Parathyroid adenoma (tissue), 2 donors: ENCODE results near the gene SPOCK2.

ENCODE experiments used
- H2AFZ ChIP-seq: fragments of 300-600 bp; sonication (generic); one replicate; pipeline ENCODE4 v1.7.0; 2017; ENCODE audit warnings: antibody characterized with exemption, mild to moderate bottlenecking
- H3K27ac ChIP-seq: fragments of 300-600 bp; sonication (generic); one replicate; pipeline ENCODE4 v1.7.0; 2017
- H3K27me3 ChIP-seq: fragments of 300-600 bp; sonication (generic); one replicate; pipeline ENCODE4 v1.7.0; 2017; ENCODE audit warnings: low read length; ENCODE audit not compliant: control insufficient read depth, insufficient read depth
- H3K36me3 ChIP-seq: fragments of 300-600 bp; sonication (generic); one replicate; pipeline ENCODE4 v1.7.0; 2017; ENCODE audit warnings: low read length; ENCODE audit not compliant: control insufficient read depth, insufficient read depth
- H3K4me1 ChIP-seq: fragments of 300-600 bp; sonication (generic); one replicate; pipeline ENCODE4 v1.7.0; 2017; ENCODE audit warnings: control low read depth
- H3K4me2 ChIP-seq: fragments of 300-600 bp; sonication (generic); one replicate; pipeline ENCODE4 v1.7.0; 2017; ENCODE audit warnings: low read length
- H3K4me3 ChIP-seq: fragments of 300-600 bp; sonication (generic); one replicate; pipeline ENCODE4 v1.7.0; 2017; ENCODE audit warnings: low read depth, low read length
- H3K79me2 ChIP-seq: fragments of 300-600 bp; sonication (generic); one replicate; pipeline ENCODE4 v1.7.0; 2017; ENCODE audit warnings: control low read depth
- H3K9ac ChIP-seq: fragments of 300-600 bp; sonication (generic); one replicate; pipeline ENCODE4 v1.7.0; 2017; ENCODE audit warnings: mild to moderate bottlenecking
- H3K9me3 ChIP-seq: fragments of 300-600 bp; sonication (generic); one replicate; pipeline ENCODE4 v1.7.0; 2017; ENCODE audit warnings: low read length; ENCODE audit not compliant: control insufficient read depth
- TF ChIP-seq, protein P1 (sequence below): fragments of 300-600 bp; sonication (generic); IDR thresholded peaks from one replicate; pipeline ENCODE4 v1.7.0; 2017; ENCODE audit warnings: antibody characterized with exemption, mild to moderate bottlenecking
- donor health status: primary hyperparathyroidism.

Gene SPOCK2

DNA sequence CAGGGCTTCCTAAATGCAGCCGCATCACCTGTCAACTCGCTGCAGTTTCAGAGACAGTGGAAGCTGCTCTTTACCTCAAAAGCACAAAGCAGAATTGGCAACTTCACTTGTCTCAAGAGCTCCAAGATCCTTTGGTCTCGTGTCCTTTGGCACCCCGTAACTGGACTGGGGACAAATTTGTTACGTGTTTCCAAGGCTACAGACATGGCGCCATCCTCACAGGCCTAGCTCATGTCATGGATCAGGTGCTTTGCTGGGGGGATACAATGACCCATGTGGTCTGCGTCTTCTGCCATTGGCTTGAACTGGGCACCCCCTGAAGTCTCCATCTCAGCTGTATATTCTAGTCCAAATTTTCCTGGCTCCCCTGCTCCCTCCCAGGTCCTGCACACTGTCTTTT, 75.6 kb downstream of the SPOCK2 start:
- Histone ChIP-seq H3K4me1 (no peaks in the 10 kb centered on the region), H3K27ac (no peak overlapping the region), H3K36me3 (no peaks in the 10 kb centered on the region)

DNA sequence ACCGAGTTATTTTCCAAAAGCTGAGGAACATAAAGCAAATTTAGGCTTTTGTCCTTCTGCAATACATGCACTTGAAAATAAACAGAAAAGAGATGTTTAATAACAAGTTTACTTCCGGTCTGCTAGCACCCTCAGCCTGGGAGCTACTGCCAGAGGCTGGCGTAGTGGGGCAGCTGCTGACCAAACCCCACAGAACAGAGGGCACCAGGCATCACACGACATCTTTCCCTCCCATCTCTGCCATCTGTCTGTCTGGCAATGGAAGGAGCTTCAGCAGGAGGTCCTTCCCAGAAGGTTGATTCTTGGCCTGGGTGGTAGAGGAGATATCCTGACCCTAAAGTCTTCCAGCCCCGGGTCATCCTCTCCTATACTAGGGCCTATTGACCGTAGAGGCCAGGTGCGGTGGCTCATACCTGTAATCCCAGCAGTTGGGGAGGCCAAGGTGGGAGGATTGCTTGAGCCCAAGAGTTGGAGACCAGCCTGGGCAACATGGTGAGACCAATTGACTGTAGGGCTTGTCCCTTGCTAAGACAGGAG, 76.3 kb downstream of the SPOCK2 start:
- H3K79me2 ChIP-seq = no peaks in the 10 kb centered on the region
- H2AFZ ChIP-seq = no peak overlapping the region
- no peak overlapping the region for H3K9ac ChIP-seq
- H3K36me3 ChIP-seq = no peaks in the 10 kb centered on the region
- no peaks in the 10 kb centered on the region for H3K4me1 ChIP-seq
- no peaks in the 10 kb centered on the region for H3K27me3 ChIP-seq
- no peaks in the 10 kb centered on the region for H3K9me3 ChIP-seq
- TF ChIP-seq, protein P1, sequence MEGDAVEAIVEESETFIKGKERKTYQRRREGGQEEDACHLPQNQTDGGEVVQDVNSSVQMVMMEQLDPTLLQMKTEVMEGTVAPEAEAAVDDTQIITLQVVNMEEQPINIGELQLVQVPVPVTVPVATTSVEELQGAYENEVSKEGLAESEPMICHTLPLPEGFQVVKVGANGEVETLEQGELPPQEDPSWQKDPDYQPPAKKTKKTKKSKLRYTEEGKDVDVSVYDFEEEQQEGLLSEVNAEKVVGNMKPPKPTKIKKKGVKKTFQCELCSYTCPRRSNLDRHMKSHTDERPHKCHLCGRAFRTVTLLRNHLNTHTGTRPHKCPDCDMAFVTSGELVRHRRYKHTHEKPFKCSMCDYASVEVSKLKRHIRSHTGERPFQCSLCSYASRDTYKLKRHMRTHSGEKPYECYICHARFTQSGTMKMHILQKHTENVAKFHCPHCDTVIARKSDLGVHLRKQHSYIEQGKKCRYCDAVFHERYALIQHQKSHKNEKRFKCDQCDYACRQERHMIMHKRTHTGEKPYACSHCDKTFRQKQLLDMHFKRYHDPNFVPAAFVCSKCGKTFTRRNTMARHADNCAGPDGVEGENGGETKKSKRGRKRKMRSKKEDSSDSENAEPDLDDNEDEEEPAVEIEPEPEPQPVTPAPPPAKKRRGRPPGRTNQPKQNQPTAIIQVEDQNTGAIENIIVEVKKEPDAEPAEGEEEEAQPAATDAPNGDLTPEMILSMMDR = no peak
- no peak overlapping the region for H3K4me3 ChIP-seq
- H3K4me2 ChIP-seq = no peak overlapping the region
- no peak overlapping the region for H3K27ac ChIP-seq

More for the DNA sequence above, 75.6 kb downstream of the SPOCK2 start:
- H3K9ac ChIP-seq = no peak overlapping the region
- no peak overlapping the region for H2AFZ ChIP-seq
- no peak overlapping the region for H3K4me2 ChIP-seq
- H3K4me3 ChIP-seq = no peak overlapping the region
- TF ChIP-seq, protein P1 = no peak
- no peaks in the 10 kb centered on the region for H3K27me3 ChIP-seq
- no peaks in the 10 kb centered on the region for H3K79me2 ChIP-seq
- no peaks in the 10 kb centered on the region for H3K9me3 ChIP-seq

DNA sequence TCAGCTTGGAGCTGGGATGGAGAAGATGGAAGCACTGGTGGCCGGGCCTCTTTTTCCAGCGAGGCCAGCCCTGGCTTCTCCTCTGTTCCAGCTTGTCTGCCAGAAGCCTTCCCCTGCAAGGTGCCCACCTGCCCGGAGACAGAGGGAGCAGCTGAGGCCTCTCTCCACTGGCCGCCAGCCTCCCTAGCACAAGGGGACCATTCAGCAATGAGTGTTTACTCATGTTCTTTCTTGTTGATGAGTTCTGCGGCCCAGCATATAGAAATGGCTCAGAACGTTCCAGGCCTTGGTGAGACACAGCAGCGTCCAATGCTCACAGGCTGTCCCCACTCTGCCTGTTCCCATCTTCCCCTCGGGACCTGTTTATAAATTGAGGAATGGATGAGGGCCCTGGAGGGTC, 76.9 kb downstream of the SPOCK2 start:
- no peak overlapping the region for H3K9ac ChIP-seq
- H3K4me1 ChIP-seq = no peaks in the 10 kb centered on the region
- H3K79me2 ChIP-seq = no peaks in the 10 kb centered on the region
- no peak overlapping the region for H3K4me2 ChIP-seq
- H3K9me3 ChIP-seq = no peaks in the 10 kb centered on the region
- H2AFZ ChIP-seq = no peak overlapping the region
- no peaks in the 10 kb centered on the region for H3K27me3 ChIP-seq
- H3K4me3 ChIP-seq = no peak overlapping the region
- H3K36me3 ChIP-seq = no peaks in the 10 kb centered on the region
- TF ChIP-seq, protein P1 = no peak
- H3K27ac ChIP-seq = no peak overlapping the region

DNA sequence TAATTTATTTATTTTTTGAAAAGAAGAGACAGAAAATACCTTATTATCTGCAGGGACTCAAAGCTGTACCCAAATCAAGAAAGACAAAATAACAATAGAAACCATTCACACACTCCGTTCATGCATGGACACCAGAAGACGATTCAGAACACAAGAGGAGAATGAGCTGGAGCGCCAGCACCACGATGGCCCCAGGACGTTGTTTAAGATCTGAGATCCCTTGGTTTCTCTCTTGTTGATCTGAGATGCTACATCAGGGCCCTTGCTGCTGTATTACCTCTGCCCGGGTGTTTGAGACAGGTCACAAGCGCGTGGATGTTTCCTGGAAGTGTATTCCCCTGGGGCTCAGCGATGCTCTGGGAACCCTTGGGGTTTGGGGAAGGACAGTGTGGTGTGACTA, 77.3 kb downstream of the SPOCK2 start:
- Histone ChIP-seq H3K27ac (no peak overlapping the region), H3K79me2 (no peaks in the 10 kb centered on the region), H3K36me3 (no peaks in the 10 kb centered on the region), H2AFZ (no peak overlapping the region), H3K9ac (no peak overlapping the region), H3K4me2 (no peak overlapping the region), H3K9me3 (no peaks in the 10 kb centered on the region), H3K27me3 (no peaks in the 10 kb centered on the region), H3K4me1 (no peaks in the 10 kb centered on the region), H3K4me3 (no peak overlapping the region)
- TF ChIP-seq, protein P1 = no peak

DNA sequence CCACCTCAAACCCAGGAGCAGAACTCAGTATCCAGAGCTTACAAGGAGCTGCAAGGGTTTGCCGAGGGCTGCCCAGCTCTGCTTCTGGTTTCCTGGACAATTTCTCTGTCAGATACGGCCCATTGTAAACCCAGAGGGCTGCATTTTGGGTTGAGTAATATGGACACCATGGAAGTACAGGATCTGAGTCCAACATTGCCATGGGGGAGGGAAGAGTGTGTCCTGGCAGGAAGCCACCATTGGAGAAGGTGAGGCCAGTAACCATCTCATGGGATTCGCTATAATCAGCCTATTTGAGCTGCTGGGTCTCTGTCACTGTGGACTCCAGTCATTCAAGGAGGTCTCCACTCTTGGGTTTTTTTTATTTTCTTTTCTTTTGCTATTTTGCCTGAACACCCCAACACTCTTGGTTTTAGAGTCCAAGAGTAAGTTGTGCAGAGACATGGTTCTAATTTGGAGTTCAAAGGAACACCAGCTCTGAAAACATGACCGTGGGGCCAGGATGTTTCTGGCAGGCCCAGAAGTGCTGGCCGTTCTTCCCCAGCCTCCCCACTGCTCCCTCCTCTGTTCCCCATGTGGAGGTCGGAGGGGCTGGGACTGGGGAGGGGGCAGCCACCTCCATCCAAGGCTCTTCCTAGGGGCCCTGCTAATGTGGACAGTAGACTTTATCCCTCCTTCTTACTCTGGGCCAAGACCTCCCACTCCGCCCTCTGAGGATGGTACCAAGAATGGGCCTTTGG, 77.9 kb downstream of the SPOCK2 start:
- H3K4me1 ChIP-seq = no peaks in the 10 kb centered on the region

More for the DNA sequence above, 77.9 kb downstream of the SPOCK2 start:
- Histone ChIP-seq H3K9me3 (no peaks in the 10 kb centered on the region), H3K27ac (peak overlapping the region; percentile 74), H3K79me2 (no peaks in the 10 kb centered on the region), H3K4me2 (no peak overlapping the region), H3K9ac (no peak overlapping the region), H3K27me3 (no peaks in the 10 kb centered on the region), H3K36me3 (no peaks in the 10 kb centered on the region), H2AFZ (no peak overlapping the region), H3K4me3 (no peak overlapping the region)
- TF ChIP-seq, protein P1 = no peak
